Body of pancreas (tissue), 4 donors: ENCODE results near the gene STK38.

Experiments used
- CTCF ChIP-seq, 7 experiments: fragments of 450-650 bp in 4 of 7; fragments of 200-600 bp in 3 of 7; sonication (generic) in 3 of 7; IDR thresholded peaks; one replicate each; pipeline ENCODE4 v1.5.1; 2016 to 2019; ENCODE audit warnings: antibody characterized with exemption in 7 of 7
- POLR2A ChIP-seq, 3 donors: fragments of 450-650 bp; IDR thresholded peaks; one replicate each; pipeline ENCODE4 v1.6.1; 2016; ENCODE audit warnings: antibody characterized with exemption in 3 of 3, mild to moderate bottlenecking in 2 of 3

GRCh38 chr6:36515844-36516243, 31.4 kb downstream of the STK38 start:
- TF ChIP-seq CTCF (IDR thresholded peaks at IDR 0.05) = no peak
- no peak for TF ChIP-seq POLR2A (IDR thresholded peaks at IDR 0.05)
